Type B pancreatic cell (in vitro differentiated cells): ENCODE data around the gene MBTPS1. TPM values are rescaled to one million over a fixed set of nuclear protein-coding genes. Genes with fewer than 3 reads are reported as not detected.

Source experiments
- DNase-seq: peaks from one replicate; pipeline ENCODE4 v3.0.0; 2021; ENCODE audit warnings: mixed read lengths; ENCODE audit not compliant: unreplicated experiment; ENCODE audit errors: extremely low spot score
- H3K27ac Mint-ChIP-seq: 2 replicates; pipeline ENCODE4 v1.8.0; 2021; ENCODE audit warnings: mild to moderate bottlenecking, mixed read lengths
- H3K27me3 Mint-ChIP-seq: 2 replicates; pipeline ENCODE4 v1.8.0; 2021; ENCODE audit warnings: mixed read lengths
- H3K36me3 Mint-ChIP-seq: 2 replicates; pipeline ENCODE4 v1.8.0; 2021; ENCODE audit warnings: mixed read lengths
- H3K4me1 Mint-ChIP-seq: one replicate; pipeline ENCODE4 v1.8.0; 2021; ENCODE audit warnings: mixed read lengths; ENCODE audit not compliant: unreplicated experiment
- H3K4me3 Mint-ChIP-seq: 2 replicates; pipeline ENCODE4 v1.8.0; 2021; ENCODE audit warnings: mild to moderate bottlenecking, mixed read lengths
- H3K9me3 Mint-ChIP-seq: 2 replicates; pipeline ENCODE4 v1.8.0; 2021; ENCODE audit warnings: mixed read lengths
- CTCF ChIP-seq: fragments of 200-600 bp; sonication (generic); conservative IDR thresholded peaks from 2 replicates; pipeline ENCODE4 v1.5.0; 2021; ENCODE audit warnings: antibody characterized with exemption, mild to moderate bottlenecking
- total RNA-seq: library from RNA; stranded (reverse); gene quantifications from 2 replicates; pipeline ENCODE4 v1.2.1, GENCODE V29; 2021; ENCODE audit warnings: low replicate concordance

The MBTPS1 gene
- total RNA-seq, 1 donor from 2014 or later: 88.4 TPM

- no peaks in the 10 kb centered on the region for H3K9me3 Mint-ChIP-seq
- no peak for TF ChIP-seq CTCF
- H3K36me3 Mint-ChIP-seq: peaks cover 19% of the 10 kb centered on the region
- H3K27me3 Mint-ChIP-seq: no peaks in the 10 kb centered on the region
- no peak overlapping the region for H3K27ac Mint-ChIP-seq
- H3K4me1 Mint-ChIP-seq: peaks cover 41% of the 10 kb centered on the region
- no peak overlapping the region for H3K4me3 Mint-ChIP-seq
- no peak for DNase-seq
These were observed 24.5 kb upstream of the MBTPS1 start for GRCh38 chr16:84141143-84141670.

- no peak for DNase-seq
- H3K27me3 Mint-ChIP-seq: no peaks in the 10 kb centered on the region
- no peaks in the 10 kb centered on the region for H3K9me3 Mint-ChIP-seq
- H3K27ac Mint-ChIP-seq: peak overlapping the region; percentile 30
- H3K4me1 Mint-ChIP-seq: peaks cover 49% of the 10 kb centered on the region
- no peak for TF ChIP-seq CTCF
- H3K4me3 Mint-ChIP-seq: peak overlapping the region; percentile 74
- peaks cover 25% of the 10 kb centered on the region for H3K36me3 Mint-ChIP-seq
These were observed 23.0 kb upstream of the MBTPS1 start for GRCh38 chr16:84139628-84140258.

- no peak for TF ChIP-seq CTCF
- peak overlapping the region; percentile 79 for H3K27ac Mint-ChIP-seq
- no peaks in the 10 kb centered on the region for H3K9me3 Mint-ChIP-seq
- DNase-seq: no peak
- H3K4me1 Mint-ChIP-seq: peaks cover 45% of the 10 kb centered on the region
- peak overlapping the region; percentile 74 for H3K4me3 Mint-ChIP-seq
- H3K27me3 Mint-ChIP-seq: no peaks in the 10 kb centered on the region
- H3K36me3 Mint-ChIP-seq: peaks cover 23% of the 10 kb centered on the region
These were observed 22.3 kb upstream of the MBTPS1 start for GRCh38 chr16:84138824-84139627.

- Mint-ChIP-seq H3K36me3 (peaks cover 22% of the 10 kb centered on the region), H3K27me3 (no peaks in the 10 kb centered on the region), H3K4me1 (peaks cover 43% of the 10 kb centered on the region), H3K27ac (peak overlapping the region; percentile 79), H3K4me3 (peak overlapping the region; percentile 74), H3K9me3 (no peaks in the 10 kb centered on the region)
- no peak for DNase-seq
- TF ChIP-seq CTCF: no peak
These were observed 21.7 kb upstream of the MBTPS1 start for GRCh38 chr16:84138500-84138823.

- H3K27ac Mint-ChIP-seq: no peak overlapping the region
- peaks cover 22% of the 10 kb centered on the region for H3K36me3 Mint-ChIP-seq
- DNase-seq: no peak
- peaks cover 45% of the 10 kb centered on the region for H3K4me1 Mint-ChIP-seq
- H3K27me3 Mint-ChIP-seq: no peaks in the 10 kb centered on the region
- TF ChIP-seq CTCF: no peak
- no peaks in the 10 kb centered on the region for H3K9me3 Mint-ChIP-seq
- H3K4me3 Mint-ChIP-seq: no peak overlapping the region
These were observed 21.1 kb upstream of the MBTPS1 start for GRCh38 chr16:84137769-84138357.
